OCI-LY1 (cell line): ENCODE results near the gene SYT9.

Experiments used
- H2AFZ ChIP-seq: fragments of 200-600 bp; sonication (generic), shearing (Covaris generic); 2 replicates; pipeline ENCODE4 v1.6.0; 2014; ENCODE audit warnings: antibody characterized with exemption, mild to moderate bottlenecking, low read length
- H3F3A ChIP-seq: fragments of 200-600 bp; sonication (generic), shearing (Covaris generic); 2 replicates; pipeline ENCODE4 v1.6.0; 2014; ENCODE audit warnings: mild to moderate bottlenecking, antibody characterized with exemption, low read length, moderate library complexity; ENCODE audit not compliant: insufficient read depth
- H3K27ac ChIP-seq: fragments of 200-600 bp; sonication (generic); 2 replicates; pipeline ENCODE4 v1.5.1; 2014; ENCODE audit warnings: low read length, mixed run types, mild to moderate bottlenecking, low read depth; ENCODE audit not compliant: poor library complexity, severe bottlenecking
- H3K27me3 ChIP-seq: fragments of 200-600 bp; sonication (generic); 2 replicates; pipeline ENCODE4 v1.6.0; 2014; ENCODE audit warnings: antibody characterized with exemption, mild to moderate bottlenecking, low read length, moderate library complexity; ENCODE audit not compliant: insufficient read depth
- H3K36me3 ChIP-seq: fragments of 200-600 bp; sonication (generic); 2 replicates; pipeline ENCODE4 v1.6.1; 2014; ENCODE audit warnings: mild to moderate bottlenecking, antibody characterized with exemption, low read length, moderate library complexity, mixed read lengths; ENCODE audit not compliant: insufficient read depth
- H3K4me1 ChIP-seq: fragments of 200-600 bp; sonication (generic); 2 replicates; pipeline ENCODE4 v1.5.1; 2014; ENCODE audit warnings: mild to moderate bottlenecking, low read length, moderate library complexity; ENCODE audit not compliant: insufficient read depth, severe bottlenecking
- H3K4me2 ChIP-seq: fragments of 200-600 bp; sonication (generic), shearing (Covaris generic); 2 replicates; pipeline ENCODE4 v1.6.1; 2014; ENCODE audit warnings: low read length
- H3K4me3 ChIP-seq: fragments of 200-600 bp; sonication (generic); 2 replicates; pipeline ENCODE4 v1.5.1; 2014; ENCODE audit warnings: low read length, low read depth, mild to moderate bottlenecking, mixed read lengths; ENCODE audit not compliant: poor library complexity, severe bottlenecking
- H3K79me2 ChIP-seq: fragments of 200-600 bp; shearing (Covaris generic); 2 replicates; pipeline ENCODE4 v1.6.1; 2016; ENCODE audit warnings: mixed run types, low read length, mixed read lengths; ENCODE audit not compliant: insufficient read depth
- H3K9ac ChIP-seq: fragments of 200-600 bp; sonication (generic), shearing (Covaris generic); 2 replicates; pipeline ENCODE4 v1.6.1; 2014; ENCODE audit warnings: mild to moderate bottlenecking, low read length, mixed read lengths
- H3K9me2 ChIP-seq: fragments of 200-600 bp; sonication (generic), shearing (Covaris generic); 2 replicates; pipeline ENCODE4 v1.6.1; 2014; ENCODE audit warnings: low read depth, mild to moderate bottlenecking, low read length, mixed read lengths
- H3K9me3 ChIP-seq: fragments of 200-600 bp; shearing (Covaris generic); 2 replicates; pipeline ENCODE4 v1.6.1; 2014; ENCODE audit warnings: low read length, mixed read lengths
- H4K20me1 ChIP-seq: fragments of 200-600 bp; sonication (generic), shearing (Covaris generic); 2 replicates; pipeline ENCODE4 v1.6.0; 2016; ENCODE audit warnings: mild to moderate bottlenecking, low read length; ENCODE audit not compliant: insufficient read depth
- EZH2 ChIP-seq: fragments of 200-600 bp; sonication (generic), shearing (Covaris generic); IDR thresholded peaks from 2 replicates; pipeline ENCODE4 v1.8.0; 2017; ENCODE audit warnings: borderline replicate concordance, mixed run types, mild to moderate bottlenecking, antibody characterized with exemption, low read length, moderate library complexity, mixed read lengths
- TF ChIP-seq, protein P1 (sequence below): fragments of 200-600 bp; sonication (generic), shearing (Covaris generic); IDR thresholded peaks from 2 replicates; pipeline ENCODE4 v1.5.1; 2017; ENCODE audit warnings: mild to moderate bottlenecking, antibody characterized with exemption, low read length, moderate library complexity, mixed read lengths

SYT9 gene

GRCh38 chr11:7251836-7252682 lies at the start of gene SYT9:
Gene SYT9, plus strand, starts transcription at chr11:7251904. Its CDS starts 283 bp downstream, at chr11:7252187.
- no peaks in the 10 kb centered on the region for H3K36me3 ChIP-seq
- no peak within 1 kb of the TSS for H2AFZ ChIP-seq
- no peaks in the 10 kb centered on the region for H3K4me1 ChIP-seq
- no peaks in the 10 kb centered on the region for H3K9me2 ChIP-seq
- H3K79me2 ChIP-seq: no peaks in the 10 kb centered on the region
- no peak for TF ChIP-seq EZH2
- TF ChIP-seq, protein P1, sequence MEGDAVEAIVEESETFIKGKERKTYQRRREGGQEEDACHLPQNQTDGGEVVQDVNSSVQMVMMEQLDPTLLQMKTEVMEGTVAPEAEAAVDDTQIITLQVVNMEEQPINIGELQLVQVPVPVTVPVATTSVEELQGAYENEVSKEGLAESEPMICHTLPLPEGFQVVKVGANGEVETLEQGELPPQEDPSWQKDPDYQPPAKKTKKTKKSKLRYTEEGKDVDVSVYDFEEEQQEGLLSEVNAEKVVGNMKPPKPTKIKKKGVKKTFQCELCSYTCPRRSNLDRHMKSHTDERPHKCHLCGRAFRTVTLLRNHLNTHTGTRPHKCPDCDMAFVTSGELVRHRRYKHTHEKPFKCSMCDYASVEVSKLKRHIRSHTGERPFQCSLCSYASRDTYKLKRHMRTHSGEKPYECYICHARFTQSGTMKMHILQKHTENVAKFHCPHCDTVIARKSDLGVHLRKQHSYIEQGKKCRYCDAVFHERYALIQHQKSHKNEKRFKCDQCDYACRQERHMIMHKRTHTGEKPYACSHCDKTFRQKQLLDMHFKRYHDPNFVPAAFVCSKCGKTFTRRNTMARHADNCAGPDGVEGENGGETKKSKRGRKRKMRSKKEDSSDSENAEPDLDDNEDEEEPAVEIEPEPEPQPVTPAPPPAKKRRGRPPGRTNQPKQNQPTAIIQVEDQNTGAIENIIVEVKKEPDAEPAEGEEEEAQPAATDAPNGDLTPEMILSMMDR: no peak
- no peak within 1 kb of the TSS for H3K4me2 ChIP-seq
- no peak within 1 kb of the TSS for H3K9ac ChIP-seq
- no peaks in the 10 kb centered on the region for H4K20me1 ChIP-seq
- no peak within 1 kb of the TSS for H3K27ac ChIP-seq
- no peak within 1 kb of the TSS for H3K4me3 ChIP-seq
- no peaks in the 10 kb centered on the region for H3F3A ChIP-seq
- H3K27me3 ChIP-seq: no peaks in the 10 kb centered on the region; the same call in 1 of the 2 replicates
- H3K9me3 ChIP-seq: no peaks in the 10 kb centered on the region

DNA sequence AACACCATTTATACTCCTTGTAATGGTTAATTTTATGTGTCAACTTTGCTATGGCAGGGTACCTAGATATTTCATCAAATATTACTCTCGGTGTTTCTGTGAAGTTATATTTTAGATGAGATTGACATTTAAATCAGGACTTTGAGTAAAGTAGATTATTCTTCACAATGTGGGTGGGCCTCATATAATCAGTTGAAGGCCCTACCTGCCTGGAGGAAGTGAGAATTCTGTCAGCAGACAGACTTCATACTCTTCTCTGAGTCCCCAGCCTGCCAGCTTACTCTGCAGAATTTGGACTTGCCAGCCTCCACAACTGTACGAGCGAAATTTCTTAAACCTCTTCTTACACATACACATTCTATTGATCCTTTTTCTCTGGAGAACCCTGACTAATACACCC lies 49.3 kb upstream of the SYT9 start:
- no peaks in the 10 kb centered on the region for H3K36me3 ChIP-seq
- no peak overlapping the region for H3K4me2 ChIP-seq
- no peak overlapping the region for H3K4me3 ChIP-seq

DNA sequence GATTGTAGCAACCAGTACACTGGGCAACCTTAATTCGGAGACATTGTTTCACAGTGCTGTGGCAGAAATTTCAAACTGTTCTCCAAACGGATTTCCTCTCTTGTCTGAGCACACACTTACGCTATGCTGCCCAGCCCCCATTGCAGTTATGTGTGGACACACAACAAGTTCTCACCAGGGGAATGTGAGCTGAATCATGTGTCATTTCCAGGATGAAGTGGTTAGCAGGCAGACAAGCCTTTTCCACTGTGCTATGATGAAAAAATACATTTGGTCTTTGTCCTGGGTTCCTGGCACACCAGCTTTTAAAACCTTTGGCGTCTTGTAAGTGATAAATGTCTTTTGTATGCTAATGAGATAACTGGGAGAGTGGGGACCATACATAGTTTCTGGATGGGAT lies 46.9 kb upstream of the SYT9 start:
- no peaks in the 10 kb centered on the region for H3K9me3 ChIP-seq
- no peaks in the 10 kb centered on the region for H3K9me2 ChIP-seq
- TF ChIP-seq, protein P1: no peak
- TF ChIP-seq EZH2: no peak
- H3K36me3 ChIP-seq: no peaks in the 10 kb centered on the region
- H3K4me1 ChIP-seq: no peaks in the 10 kb centered on the region
- no peak overlapping the region for H3K4me3 ChIP-seq
- H3K27me3 ChIP-seq: no peaks in the 10 kb centered on the region
- no peaks in the 10 kb centered on the region for H4K20me1 ChIP-seq
- no peak overlapping the region for H3K27ac ChIP-seq
- no peak overlapping the region for H2AFZ ChIP-seq
- no peaks in the 10 kb centered on the region for H3F3A ChIP-seq
- H3K9ac ChIP-seq: no peak overlapping the region
- H3K79me2 ChIP-seq: no peaks in the 10 kb centered on the region
- no peak overlapping the region for H3K4me2 ChIP-seq

More for the DNA sequence above, 49.3 kb upstream of the SYT9 start:
- Histone ChIP-seq H2AFZ (no peak overlapping the region), H4K20me1 (no peaks in the 10 kb centered on the region), H3K9me3 (no peaks in the 10 kb centered on the region), H3K79me2 (no peaks in the 10 kb centered on the region), H3K4me1 (no peaks in the 10 kb centered on the region), H3K9ac (no peak overlapping the region), H3K27me3 (no peaks in the 10 kb centered on the region), H3K27ac (no peak overlapping the region), H3F3A (no peaks in the 10 kb centered on the region), H3K9me2 (no peaks in the 10 kb centered on the region)
- TF ChIP-seq, protein P1: no peak
- TF ChIP-seq EZH2: no peak
